ENCODE data around the gene DUSP15. TPM values are rescaled to one million over a fixed set of nuclear protein-coding genes. Genes with fewer than 3 reads are reported as not detected.

The DUSP15 gene
- total RNA-seq, 1 experiment from 2014 or later: not detected

DNA sequence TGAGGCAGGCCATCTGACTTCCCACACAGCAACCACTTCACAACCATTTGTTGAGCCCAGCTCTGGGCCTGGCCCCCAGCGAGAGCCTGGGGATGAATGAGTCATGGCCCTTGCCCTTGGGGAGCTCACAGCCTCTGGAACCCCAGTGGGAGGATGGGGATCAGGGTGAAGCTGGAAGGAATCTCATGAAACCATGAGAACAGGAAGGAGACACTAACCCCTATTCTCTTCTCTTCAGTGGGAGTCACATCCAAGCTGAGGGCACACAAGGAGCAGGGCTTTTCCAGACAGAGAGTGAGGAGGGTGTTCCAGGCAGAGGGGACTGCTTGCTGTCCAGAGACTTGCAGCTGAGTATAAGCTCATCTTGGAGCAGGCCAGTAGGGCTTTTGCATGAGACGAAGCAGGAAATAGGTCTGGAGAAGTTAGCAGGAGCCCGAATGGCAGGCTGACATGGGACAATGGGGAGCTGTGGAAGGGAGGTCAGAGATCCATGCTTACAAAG is 32.4 kb downstream of the DUSP15 start:
- intact Hi-C loops (cut with micrococcal nuclease; ENCODE audit: unreplicated experiment): loop anchor here (5.0 to 10.0 kb wide), 2 partner anchors 271 to 647 kb away; no protein-coding TSS in a partner anchor
- TF ChIP-seq, protein P1, sequence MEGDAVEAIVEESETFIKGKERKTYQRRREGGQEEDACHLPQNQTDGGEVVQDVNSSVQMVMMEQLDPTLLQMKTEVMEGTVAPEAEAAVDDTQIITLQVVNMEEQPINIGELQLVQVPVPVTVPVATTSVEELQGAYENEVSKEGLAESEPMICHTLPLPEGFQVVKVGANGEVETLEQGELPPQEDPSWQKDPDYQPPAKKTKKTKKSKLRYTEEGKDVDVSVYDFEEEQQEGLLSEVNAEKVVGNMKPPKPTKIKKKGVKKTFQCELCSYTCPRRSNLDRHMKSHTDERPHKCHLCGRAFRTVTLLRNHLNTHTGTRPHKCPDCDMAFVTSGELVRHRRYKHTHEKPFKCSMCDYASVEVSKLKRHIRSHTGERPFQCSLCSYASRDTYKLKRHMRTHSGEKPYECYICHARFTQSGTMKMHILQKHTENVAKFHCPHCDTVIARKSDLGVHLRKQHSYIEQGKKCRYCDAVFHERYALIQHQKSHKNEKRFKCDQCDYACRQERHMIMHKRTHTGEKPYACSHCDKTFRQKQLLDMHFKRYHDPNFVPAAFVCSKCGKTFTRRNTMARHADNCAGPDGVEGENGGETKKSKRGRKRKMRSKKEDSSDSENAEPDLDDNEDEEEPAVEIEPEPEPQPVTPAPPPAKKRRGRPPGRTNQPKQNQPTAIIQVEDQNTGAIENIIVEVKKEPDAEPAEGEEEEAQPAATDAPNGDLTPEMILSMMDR (conservative IDR thresholded peaks at IDR 0.05): no peak
- TF ChIP-seq EZH2 (IDR thresholded peaks at IDR 0.05; ENCODE audit: low read depth): no peak
- DNase-seq: peak in 1 of 2 experiments; percentile 66

DNA sequence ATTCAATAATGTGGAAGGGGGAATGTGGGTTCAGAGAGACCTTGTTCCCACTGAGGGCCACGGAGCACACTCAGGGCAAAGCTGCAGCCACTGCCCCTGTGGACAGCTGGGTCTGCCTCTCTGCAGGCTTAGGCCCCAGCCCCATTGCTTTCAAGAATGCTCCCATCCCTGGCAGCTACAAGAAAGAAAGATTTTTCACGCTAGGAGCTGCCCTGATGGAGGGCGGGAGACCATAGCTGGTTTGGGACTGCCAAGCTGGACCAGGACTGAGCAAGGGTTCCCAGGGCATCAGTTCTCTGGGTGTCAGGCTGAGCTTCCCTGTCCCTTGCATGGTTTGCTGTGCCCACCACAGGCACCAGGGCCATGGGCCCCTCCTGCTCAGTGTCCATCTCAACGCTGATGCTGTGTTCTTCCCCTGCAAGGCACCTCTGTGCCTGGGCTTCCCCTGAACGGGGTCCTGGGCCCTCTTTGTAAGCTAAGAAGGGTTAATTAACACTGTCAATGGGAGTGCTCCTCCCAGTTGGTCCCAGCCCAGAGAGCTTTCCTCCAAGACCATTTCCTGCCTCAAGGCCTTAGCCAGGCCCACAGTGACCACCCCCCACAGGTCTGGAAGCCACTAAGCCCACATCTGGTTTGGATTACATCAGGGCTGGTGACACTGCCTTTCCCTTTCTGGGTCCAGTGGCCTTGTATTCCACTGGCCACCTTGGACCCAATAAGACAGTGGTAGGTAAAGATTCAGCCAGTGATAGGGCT is 33.3 kb downstream of the DUSP15 start:
- Histone ChIP-seq H3K4me1 (replicated peaks; ENCODE audit: insufficient read depth) (peaks cover 16% of the 10 kb centered on the region), H3K36me3 (ENCODE audit: low read depth) (no peaks in the 10 kb centered on the region), H3K4me3 (no peak overlapping the region), H3K27ac (no peak overlapping the region), H3K27me3 (ENCODE audit: insufficient read depth, low read depth) (no peaks in the 10 kb centered on the region), H3K9me3 (ENCODE audit: insufficient read depth, low read depth) (no peaks in the 10 kb centered on the region), H2AFZ (no peak overlapping the region), H3K4me2 (no peak overlapping the region), H3K9me2 (ENCODE audit: insufficient read depth) (no peaks in the 10 kb centered on the region), H3F3A (ENCODE audit: insufficient read depth, low read depth) (peaks cover 13% of the 10 kb centered on the region; the same call in 1 of the 2 replicates), H3K79me2 (ENCODE audit: low read depth) (no peaks in the 10 kb centered on the region), H4K20me1 (ENCODE audit: insufficient read depth) (no peaks in the 10 kb centered on the region)
- intact Hi-C loops (cut with micrococcal nuclease; ENCODE audit: unreplicated experiment): loop anchor here (1.0 to 10.0 kb wide), 3 partner anchors 115 to 648 kb away; partner anchors contain the start of gene PDRG1
- TF ChIP-seq, protein P1 (conservative IDR thresholded peaks at IDR 0.05): no peak
- TF ChIP-seq EZH2 (IDR thresholded peaks at IDR 0.05; ENCODE audit: low read depth): no peak
- ChIA-PET POLR2A (ENCODE audit: unreplicated experiment) (interaction anchor here (0.5 to 0.6 kb wide), 4 partner anchors 33 to 638 kb away, joined by 3 to 11 read pairs (median 4); partner anchors contain the start of gene BCL2L1), CTCF (interaction anchor here (0.6 to 1.3 kb wide), 3 partner anchors 10 to 110 kb away, joined by 3 to 8 read pairs (median 3); no protein-coding TSS in a partner anchor)
- no TSS peak for BruUV-seq (replicated peaks)
- DNase-seq: no peak

More for the DNA sequence above, 32.4 kb downstream of the DUSP15 start:
- H3K9me2 ChIP-seq (ENCODE audit: insufficient read depth): no peaks in the 10 kb centered on the region
- H3K79me2 ChIP-seq (ENCODE audit: low read depth): no peaks in the 10 kb centered on the region
- BruUV-seq (replicated peaks): no TSS peak
- no peaks in the 10 kb centered on the region for H3K9me3 ChIP-seq (ENCODE audit: insufficient read depth, low read depth)
- H3K27ac ChIP-seq: no peak overlapping the region
- no peak overlapping the region for H3K4me3 ChIP-seq
- POLR2A ChIA-PET (ENCODE audit: unreplicated experiment): interaction anchor here (0.5 to 0.6 kb wide), 3 partner anchors 32 to 637 kb away, joined by 3 to 11 read pairs (median 4); no protein-coding TSS in a partner anchor
- H3F3A ChIP-seq (ENCODE audit: insufficient read depth, low read depth): peaks cover 13% of the 10 kb centered on the region; the same call in 1 of the 2 replicates
- no peaks in the 10 kb centered on the region for H3K27me3 ChIP-seq (ENCODE audit: insufficient read depth, low read depth)
- H3K4me1 ChIP-seq (replicated peaks; ENCODE audit: insufficient read depth): peaks cover 21% of the 10 kb centered on the region
- H3K36me3 ChIP-seq (ENCODE audit: low read depth): no peaks in the 10 kb centered on the region
- CTCF ChIA-PET: interaction anchor here (0.7 to 1.0 kb wide), 5 partner anchors 14 to 225 kb away, joined by 3 to 4 read pairs (median 3); partner anchors contain the start of gene PDRG1
- H2AFZ ChIP-seq: no peak overlapping the region
- H4K20me1 ChIP-seq (ENCODE audit: insufficient read depth): no peaks in the 10 kb centered on the region
- H3K4me2 ChIP-seq: no peak overlapping the region

Measured in PC-9 (cell line).